Measurements from ENCODE around the gene EFCAB6. TPM values are rescaled to one million over a fixed set of nuclear protein-coding genes. Genes with fewer than 3 reads are reported as not detected.

Gene EFCAB6
- total RNA-seq, 4 donors from 2014 or later, result 1.2 to 4.0 (median 3.0) TPM

- H3K4me1 ChIP-seq, result peaks cover 17 to 40% (median 27%) of the 10 kb centered on the region in 4 donors
- H3K27me3 ChIP-seq, result peaks cover 0 to 32% (median 0%) of the 10 kb centered on the region in 4 donors
- WGBS, result 34% methylated on average over 13 of the region's 13 CpGs
- peak overlapping the region in 3 of 4 donors; percentile 24 to 51 (median 26) for H3K27ac ChIP-seq (replicated peaks in 1 of 4)
- no peak for DNase-seq (ENCODE audit: extremely low spot score)
- intact Hi-C loops (cut with DNase I), result loop anchor here (10.0 kb wide), 1 partner anchor 442 kb away; no protein-coding TSS in a partner anchor
- H3K9me3 ChIP-seq, result no peaks in the 10 kb centered on the region
- H3K36me3 ChIP-seq, result no peaks in the 10 kb centered on the region
- TF ChIP-seq POLR2A (IDR thresholded peaks at IDR 0.05; ENCODE audit: low read depth) (no peak), CTCF (IDR thresholded peaks at IDR 0.05) (no peak), POLR2AphosphoS5 (IDR thresholded peaks at IDR 0.05) (no peak), EP300 (IDR thresholded peaks at IDR 0.05) (no peak)
- peak overlapping the region in 3 of 4 donors; percentile 6 to 19 (median 16) for H3K4me3 ChIP-seq
Observed at GRCh38 chr22:43827003-43827735, 15.1 kb upstream of the EFCAB6 start.

- Histone ChIP-seq H3K4me1 (peaks cover 17 to 40% (median 27%) of the 10 kb centered on the region in 4 donors), H3K27ac (replicated peaks in 1 of 4) (peak overlapping the region in 3 of 4 donors; percentile 24 to 51 (median 26)), H3K36me3 (no peaks in the 10 kb centered on the region), H3K9me3 (no peaks in the 10 kb centered on the region), H3K27me3 (peaks cover 0 to 34% (median 0%) of the 10 kb centered on the region in 4 donors), H3K4me3 (peak overlapping the region in 3 of 4 donors; percentile 6 to 19 (median 16))
- intact Hi-C loops (cut with DNase I), result loop anchor here (10.0 kb wide), 1 partner anchor 442 kb away; no protein-coding TSS in a partner anchor
- no peak for DNase-seq (ENCODE audit: extremely low spot score)
- peak in 2 of 3 experiments; percentile 18 to 21 for TF ChIP-seq CTCF (IDR thresholded peaks at IDR 0.05)
- no peak for TF ChIP-seq POLR2A (IDR thresholded peaks at IDR 0.05; ENCODE audit: low read depth)
- TF ChIP-seq EP300 (IDR thresholded peaks at IDR 0.05), result no peak
- no peak for TF ChIP-seq POLR2AphosphoS5 (IDR thresholded peaks at IDR 0.05)
- 36% methylated on average over 13 of the region's 16 CpGs for WGBS
Observed at GRCh38 chr22:43826142-43827002, 14.3 kb upstream of the EFCAB6 start.

- Histone ChIP-seq H3K27me3 (peaks cover 0 to 41% (median 0%) of the 10 kb centered on the region in 4 donors), H3K4me3 (no peak overlapping the region), H3K27ac (replicated peaks in 1 of 4) (no peak overlapping the region), H3K4me1 (peaks cover 14 to 40% (median 27%) of the 10 kb centered on the region in 4 donors), H3K9me3 (no peaks in the 10 kb centered on the region), H3K36me3 (no peaks in the 10 kb centered on the region)
- intact Hi-C loops (cut with DNase I), result loop anchor here (10.0 kb wide), 1 partner anchor 441 kb away; no protein-coding TSS in a partner anchor
- TF ChIP-seq CTCF (IDR thresholded peaks at IDR 0.05) (no peak), POLR2AphosphoS5 (IDR thresholded peaks at IDR 0.05) (no peak), EP300 (IDR thresholded peaks at IDR 0.05) (no peak), POLR2A (IDR thresholded peaks at IDR 0.05; ENCODE audit: low read depth) (no peak)
- WGBS, result 70% methylated on average over 11 of the region's 11 CpGs
- DNase-seq (ENCODE audit: extremely low spot score), result no peak
Observed at GRCh38 chr22:43825651-43826050, 13.5 kb upstream of the EFCAB6 start.

GRCh38 chr22:43824724-43825420 lies 12.8 kb upstream of the EFCAB6 start:
- Histone ChIP-seq H3K9me3 (no peaks in the 10 kb centered on the region), H3K4me1 (peaks cover 9 to 37% (median 25%) of the 10 kb centered on the region in 4 donors), H3K4me3 (no peak overlapping the region), H3K27ac (replicated peaks in 1 of 4) (no peak overlapping the region), H3K36me3 (no peaks in the 10 kb centered on the region), H3K27me3 (peaks cover 0 to 49% (median 0%) of the 10 kb centered on the region in 4 donors)
- TF ChIP-seq POLR2A (IDR thresholded peaks at IDR 0.05; ENCODE audit: low read depth) (no peak), EP300 (IDR thresholded peaks at IDR 0.05) (no peak), CTCF (IDR thresholded peaks at IDR 0.05) (no peak), POLR2AphosphoS5 (IDR thresholded peaks at IDR 0.05) (no peak)
- WGBS, result 88% methylated on average over 26 of the region's 26 CpGs
- DNase-seq (ENCODE audit: extremely low spot score), result no peak
- intact Hi-C loops (cut with DNase I), result loop anchor here (10.0 kb wide), 1 partner anchor 440 kb away; no protein-coding TSS in a partner anchor
